Neural cell (in vitro differentiated cells): Measurements from ENCODE around the gene ME1. TPM values are rescaled to one million over a fixed set of nuclear protein-coding genes. Genes with fewer than 3 reads are reported as not detected.
"Not testable (repeated sequence)": the region's sequence is repeated elsewhere in the genome, so short reads cannot be mapped to it uniquely, and the experiment has no call there.

ENCODE experiments used
- H2AFZ ChIP-seq: fragments of 200-600, 300-800 bp; sonication (generic), shearing (Covaris generic); 2 replicates; pipeline ENCODE4 v1.6.0; 2014; ENCODE audit warnings: low read depth, mild to moderate bottlenecking, antibody characterized with exemption, low read length, moderate library complexity
- H3F3A ChIP-seq: fragments of 200-600 bp; shearing (Covaris generic); 2 replicates; pipeline ENCODE4 v1.6.1; 2016; ENCODE audit warnings: mild to moderate bottlenecking, moderate library complexity, mixed read lengths, antibody characterized with exemption, low read length; ENCODE audit not compliant: insufficient read depth, poor library complexity, severe bottlenecking
- H3K27ac ChIP-seq: fragments of 200-600, 300-800 bp; sonication (generic), shearing (Covaris generic); 2 replicates; pipeline ENCODE4 v1.5.1; 2014; ENCODE audit warnings: mild to moderate bottlenecking, low read length, moderate library complexity
- H3K27me3 ChIP-seq: fragments of 300-800, 200-600 bp; sonication (generic), shearing (Covaris generic); 2 replicates; pipeline ENCODE4 v1.6.0; 2014; ENCODE audit warnings: mild to moderate bottlenecking, low read depth, low read length, moderate library complexity; ENCODE audit not compliant: insufficient read depth
- H3K36me3 ChIP-seq: fragments of 300-800, 200-600 bp; sonication (generic), shearing (Covaris generic); 2 replicates; pipeline ENCODE4 v1.5.1; 2014; ENCODE audit warnings: mild to moderate bottlenecking, antibody characterized with exemption, low read length, moderate library complexity; ENCODE audit not compliant: insufficient read depth
- H3K4me2 ChIP-seq: fragments of 300-800, 200-600 bp; sonication (generic), shearing (Covaris generic); 2 replicates; pipeline ENCODE4 v1.6.0; 2014; ENCODE audit warnings: mild to moderate bottlenecking, low read length
- H3K4me3 ChIP-seq: fragments of 300-800, 200-600 bp; sonication (generic), shearing (Covaris generic); 2 replicates; pipeline ENCODE4 v1.5.1; 2014; ENCODE audit warnings: mild to moderate bottlenecking, low read length, moderate library complexity
- H3K79me2 ChIP-seq: fragments of 200-600 bp; shearing (Covaris generic); replicated peaks from 2 replicates; pipeline ENCODE4 v1.6.0; 2014; ENCODE audit warnings: mild to moderate bottlenecking, low read length, moderate library complexity; ENCODE audit not compliant: insufficient read depth
- H3K9ac ChIP-seq: fragments of 300-800, 200-600 bp; sonication (generic), shearing (Covaris generic); 2 replicates; pipeline ENCODE4 v1.6.1; 2016; ENCODE audit warnings: mild to moderate bottlenecking, low read length, mixed read lengths
- H3K9me2 ChIP-seq: fragments of 200-600 bp; shearing (Covaris generic); 2 replicates; pipeline ENCODE4 v1.6.1; 2016; ENCODE audit warnings: mild to moderate bottlenecking, low read length, mixed read lengths; ENCODE audit not compliant: insufficient read depth
- H3K9me3 ChIP-seq: fragments of 200-600, 300-800 bp; sonication (generic), shearing (Covaris generic); 2 replicates; pipeline ENCODE4 v1.6.1; 2016; ENCODE audit warnings: mild to moderate bottlenecking, mixed run types, low read length, moderate library complexity, mixed read lengths
- H4K20me1 ChIP-seq: fragments of 200-600 bp; shearing (Covaris generic); 2 replicates; pipeline ENCODE4 v1.6.1; 2016; ENCODE audit warnings: mild to moderate bottlenecking, mixed run types; ENCODE audit not compliant: insufficient read depth
- EP300 ChIP-seq: fragments of 450-650 bp; conservative IDR thresholded peaks from 2 replicates; pipeline ENCODE4 v1.6.1; 2014; ENCODE audit warnings: antibody characterized with exemption, mild to moderate bottlenecking, moderate library complexity; ENCODE audit not compliant: poor library complexity, severe bottlenecking
- EZH2 ChIP-seq: fragments of 200-600, 300-800 bp; shearing (Covaris generic), sonication (generic); IDR thresholded peaks from 2 replicates; pipeline ENCODE4 v1.6.1; 2014; ENCODE audit warnings: antibody characterized with exemption, low read length, borderline replicate concordance, mild to moderate bottlenecking; ENCODE audit not compliant: insufficient read depth, poor library complexity, severe bottlenecking
- MXI1 ChIP-seq: fragments of 450-650 bp; conservative IDR thresholded peaks from 2 replicates; pipeline ENCODE4 v1.6.1; 2014; ENCODE audit warnings: antibody characterized with exemption, mild to moderate bottlenecking; ENCODE audit not compliant: poor library complexity, severe bottlenecking
- POLR2AphosphoS5 ChIP-seq: IDR thresholded peaks from 2 replicates; pipeline ENCODE4 v1.6.1; 2012
- RAD21 ChIP-seq: fragments of 450-650 bp; conservative IDR thresholded peaks from 2 replicates; pipeline ENCODE4 v1.6.1; 2014; ENCODE audit warnings: antibody characterized with exemption, mild to moderate bottlenecking, moderate library complexity
- SMC3 ChIP-seq: fragments of 450-650 bp; conservative IDR thresholded peaks from 2 replicates; pipeline ENCODE4 v1.6.1; 2014; ENCODE audit warnings: antibody characterized with exemption, mild to moderate bottlenecking, moderate library complexity; ENCODE audit not compliant: poor library complexity
- TAF1 ChIP-seq: IDR thresholded peaks from 2 replicates; pipeline ENCODE4 v1.6.1; 2012; ENCODE audit warnings: low read depth
- polyA plus RNA-seq: library from polyadenylated mRNA; depleted of rRNA; stranded (reverse); fragments of >200 nt; gene quantifications from 2 replicates; pipeline ENCODE4 v1.2.3, GENCODE V29; 2014
- TF ChIP-seq, protein P1 (sequence below): fragments of 450-650 bp; IDR thresholded peaks from 2 replicates; pipeline ENCODE4 v1.5.1; 2014; ENCODE audit warnings: antibody characterized with exemption, mild to moderate bottlenecking, moderate library complexity; ENCODE audit not compliant: poor library complexity, severe bottlenecking
- TF ChIP-seq, protein P2 (sequence below): IDR thresholded peaks from 2 replicates; pipeline ENCODE4 v1.6.1; 2012; ENCODE audit warnings: borderline replicate concordance

Gene ME1
- polyA plus RNA-seq, 1 donor from 2014 or later: 0.09 TPM

DNA sequence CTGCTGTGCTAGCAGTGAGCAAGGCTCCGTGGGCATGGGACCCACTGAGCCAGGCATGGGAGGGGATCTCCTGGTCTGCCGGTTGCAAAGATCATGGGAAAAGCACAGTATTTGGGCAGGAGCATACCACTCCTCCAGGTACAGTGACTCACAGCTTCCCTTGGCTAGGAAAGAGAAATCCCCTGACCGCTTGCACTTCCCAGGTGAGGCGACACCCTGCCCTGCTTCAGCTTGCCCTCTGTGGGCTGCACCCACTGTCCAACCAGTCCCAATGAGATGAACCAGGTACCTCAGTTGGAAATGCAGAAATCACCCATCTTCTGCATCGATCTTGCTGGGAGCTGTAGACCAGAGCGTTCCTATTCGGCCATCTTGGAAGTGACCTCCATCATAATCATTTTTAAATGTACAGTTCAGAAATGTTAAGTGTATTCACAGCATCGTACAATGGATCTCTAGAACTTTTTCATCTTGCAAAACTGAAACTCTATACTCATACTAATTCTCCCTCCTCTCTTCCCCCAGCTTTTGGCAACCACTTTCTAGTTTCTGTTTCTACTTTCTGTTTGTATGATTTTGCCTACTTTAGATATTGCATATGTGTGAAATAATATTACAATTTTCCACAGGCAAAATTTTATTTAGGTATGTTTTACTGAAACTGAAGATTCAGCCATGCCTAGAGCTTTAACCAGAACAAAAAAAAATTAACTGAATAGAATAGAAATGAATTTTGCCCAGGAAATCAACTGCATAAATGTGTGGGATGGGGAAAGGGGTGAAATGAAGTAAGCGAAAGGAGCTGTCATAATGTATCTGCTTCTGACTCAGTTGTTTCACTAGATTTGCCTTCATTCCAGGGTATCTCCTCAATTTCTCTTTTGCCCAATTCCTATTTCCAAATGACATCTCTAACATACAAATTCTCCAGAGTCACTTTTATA is 137.7 kb downstream of the ME1 start:
- TF ChIP-seq SMC3: no peak
- Histone ChIP-seq H3K27me3 (no peaks in the 10 kb centered on the region), H3K36me3 (no peaks in the 10 kb centered on the region), H3K9me3 (no peaks in the 10 kb centered on the region), H3K9me2 (no peaks in the 10 kb centered on the region), H3K9ac (no peak overlapping the region), H3K27ac (no peak overlapping the region), H3F3A (no peaks in the 10 kb centered on the region), H3K4me2 (no peak overlapping the region), H3K4me3 (no peak overlapping the region), H3K79me2 (no peaks in the 10 kb centered on the region), H4K20me1 (no peaks in the 10 kb centered on the region), H2AFZ (no peak overlapping the region)

DNA sequence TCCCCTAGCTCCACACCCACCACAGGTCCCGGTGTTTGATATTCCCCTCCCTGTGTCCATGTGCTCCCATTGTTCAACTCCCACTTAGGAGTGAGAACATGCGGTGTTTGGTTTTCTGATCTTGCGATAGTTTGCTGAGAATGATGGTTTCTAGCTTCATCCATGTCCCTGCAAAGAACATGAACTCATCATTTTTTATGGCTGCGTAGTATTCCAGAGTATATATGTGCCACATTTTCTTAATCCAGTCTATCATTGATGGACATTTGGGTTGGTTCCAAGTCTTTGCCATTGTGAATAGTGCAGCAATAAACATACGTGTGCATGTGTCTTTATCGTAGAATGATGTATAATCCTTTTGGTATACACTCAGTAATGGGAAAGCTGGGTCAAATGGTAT is 143.6 kb downstream of the ME1 start:
- H3K4me3 ChIP-seq, H3F3A ChIP-seq, H4K20me1 ChIP-seq, H3K27me3 ChIP-seq, H2AFZ ChIP-seq, H3K36me3 ChIP-seq, H3K79me2 ChIP-seq, H3K4me2 ChIP-seq, H3K27ac ChIP-seq, H3K9me2 ChIP-seq, H3K9ac ChIP-seq, H3K9me3 ChIP-seq: not testable (repeated sequence)

DNA sequence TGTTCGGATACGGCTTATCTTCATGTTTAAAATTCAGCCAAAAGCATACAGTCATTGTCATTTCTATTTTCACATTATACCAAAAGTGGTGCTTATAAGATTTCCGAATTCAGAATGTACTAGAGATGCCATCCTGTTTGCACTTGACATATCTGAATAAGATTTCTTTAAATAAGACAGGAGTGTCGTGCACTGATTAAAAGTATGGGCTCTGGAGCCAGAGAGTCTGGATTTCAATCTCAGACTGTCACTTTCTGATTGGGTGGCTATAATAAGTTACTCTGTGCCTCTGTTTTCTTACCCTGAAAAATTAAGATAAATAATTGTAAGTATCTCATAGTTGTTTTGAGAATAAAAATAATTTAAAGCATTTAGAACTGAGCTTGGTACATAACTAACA is 144.9 kb downstream of the ME1 start:
- Histone ChIP-seq H3F3A (no peaks in the 10 kb centered on the region), H3K9ac (no peak overlapping the region)

More for the DNA sequence above, 144.9 kb downstream of the ME1 start:
- H3K9me2 ChIP-seq: no peaks in the 10 kb centered on the region
- H3K4me3 ChIP-seq: no peak overlapping the region
- H4K20me1 ChIP-seq: no peaks in the 10 kb centered on the region
- TF ChIP-seq POLR2AphosphoS5 (no peak), EP300 (no peak), EZH2 (no peak), MXI1 (no peak), TAF1 (no peak), SMC3 (no peak), RAD21 (no peak)
- TF ChIP-seq, protein P1, sequence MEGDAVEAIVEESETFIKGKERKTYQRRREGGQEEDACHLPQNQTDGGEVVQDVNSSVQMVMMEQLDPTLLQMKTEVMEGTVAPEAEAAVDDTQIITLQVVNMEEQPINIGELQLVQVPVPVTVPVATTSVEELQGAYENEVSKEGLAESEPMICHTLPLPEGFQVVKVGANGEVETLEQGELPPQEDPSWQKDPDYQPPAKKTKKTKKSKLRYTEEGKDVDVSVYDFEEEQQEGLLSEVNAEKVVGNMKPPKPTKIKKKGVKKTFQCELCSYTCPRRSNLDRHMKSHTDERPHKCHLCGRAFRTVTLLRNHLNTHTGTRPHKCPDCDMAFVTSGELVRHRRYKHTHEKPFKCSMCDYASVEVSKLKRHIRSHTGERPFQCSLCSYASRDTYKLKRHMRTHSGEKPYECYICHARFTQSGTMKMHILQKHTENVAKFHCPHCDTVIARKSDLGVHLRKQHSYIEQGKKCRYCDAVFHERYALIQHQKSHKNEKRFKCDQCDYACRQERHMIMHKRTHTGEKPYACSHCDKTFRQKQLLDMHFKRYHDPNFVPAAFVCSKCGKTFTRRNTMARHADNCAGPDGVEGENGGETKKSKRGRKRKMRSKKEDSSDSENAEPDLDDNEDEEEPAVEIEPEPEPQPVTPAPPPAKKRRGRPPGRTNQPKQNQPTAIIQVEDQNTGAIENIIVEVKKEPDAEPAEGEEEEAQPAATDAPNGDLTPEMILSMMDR: no peak
- TF ChIP-seq, protein P2, sequence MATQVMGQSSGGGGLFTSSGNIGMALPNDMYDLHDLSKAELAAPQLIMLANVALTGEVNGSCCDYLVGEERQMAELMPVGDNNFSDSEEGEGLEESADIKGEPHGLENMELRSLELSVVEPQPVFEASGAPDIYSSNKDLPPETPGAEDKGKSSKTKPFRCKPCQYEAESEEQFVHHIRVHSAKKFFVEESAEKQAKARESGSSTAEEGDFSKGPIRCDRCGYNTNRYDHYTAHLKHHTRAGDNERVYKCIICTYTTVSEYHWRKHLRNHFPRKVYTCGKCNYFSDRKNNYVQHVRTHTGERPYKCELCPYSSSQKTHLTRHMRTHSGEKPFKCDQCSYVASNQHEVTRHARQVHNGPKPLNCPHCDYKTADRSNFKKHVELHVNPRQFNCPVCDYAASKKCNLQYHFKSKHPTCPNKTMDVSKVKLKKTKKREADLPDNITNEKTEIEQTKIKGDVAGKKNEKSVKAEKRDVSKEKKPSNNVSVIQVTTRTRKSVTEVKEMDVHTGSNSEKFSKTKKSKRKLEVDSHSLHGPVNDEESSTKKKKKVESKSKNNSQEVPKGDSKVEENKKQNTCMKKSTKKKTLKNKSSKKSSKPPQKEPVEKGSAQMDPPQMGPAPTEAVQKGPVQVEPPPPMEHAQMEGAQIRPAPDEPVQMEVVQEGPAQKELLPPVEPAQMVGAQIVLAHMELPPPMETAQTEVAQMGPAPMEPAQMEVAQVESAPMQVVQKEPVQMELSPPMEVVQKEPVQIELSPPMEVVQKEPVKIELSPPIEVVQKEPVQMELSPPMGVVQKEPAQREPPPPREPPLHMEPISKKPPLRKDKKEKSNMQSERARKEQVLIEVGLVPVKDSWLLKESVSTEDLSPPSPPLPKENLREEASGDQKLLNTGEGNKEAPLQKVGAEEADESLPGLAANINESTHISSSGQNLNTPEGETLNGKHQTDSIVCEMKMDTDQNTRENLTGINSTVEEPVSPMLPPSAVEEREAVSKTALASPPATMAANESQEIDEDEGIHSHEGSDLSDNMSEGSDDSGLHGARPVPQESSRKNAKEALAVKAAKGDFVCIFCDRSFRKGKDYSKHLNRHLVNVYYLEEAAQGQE: no peak
- H3K36me3 ChIP-seq: no peaks in the 10 kb centered on the region
- no peak overlapping the region for H3K4me2 ChIP-seq
- no peak overlapping the region for H2AFZ ChIP-seq
- no peaks in the 10 kb centered on the region for H3K27me3 ChIP-seq
- no peaks in the 10 kb centered on the region for H3K79me2 ChIP-seq
- H3K27ac ChIP-seq: no peak overlapping the region
- H3K9me3 ChIP-seq: no peaks in the 10 kb centered on the region
